Measurements from ENCODE around the gene ANKHD1.

DNA sequence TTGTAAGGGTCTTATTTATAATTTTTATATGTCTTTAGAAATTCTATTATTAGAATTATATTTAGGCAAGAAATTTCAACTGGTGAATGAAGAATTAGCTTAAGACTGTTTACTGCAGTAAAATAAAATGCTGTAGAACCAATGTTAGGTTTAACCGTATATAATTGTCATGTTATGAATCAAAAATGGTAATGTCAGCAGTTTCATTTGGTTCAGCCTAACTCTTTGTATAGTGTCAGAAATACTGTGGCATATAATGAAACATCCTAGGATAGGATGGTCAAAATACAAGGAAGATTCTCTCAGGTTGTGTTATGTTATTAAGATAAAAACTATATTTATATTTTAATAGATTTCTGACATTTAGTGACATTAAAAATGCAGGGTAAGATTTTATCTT, 81.4 kb downstream of the ANKHD1 start:
- TF ChIP-seq, protein P1, sequence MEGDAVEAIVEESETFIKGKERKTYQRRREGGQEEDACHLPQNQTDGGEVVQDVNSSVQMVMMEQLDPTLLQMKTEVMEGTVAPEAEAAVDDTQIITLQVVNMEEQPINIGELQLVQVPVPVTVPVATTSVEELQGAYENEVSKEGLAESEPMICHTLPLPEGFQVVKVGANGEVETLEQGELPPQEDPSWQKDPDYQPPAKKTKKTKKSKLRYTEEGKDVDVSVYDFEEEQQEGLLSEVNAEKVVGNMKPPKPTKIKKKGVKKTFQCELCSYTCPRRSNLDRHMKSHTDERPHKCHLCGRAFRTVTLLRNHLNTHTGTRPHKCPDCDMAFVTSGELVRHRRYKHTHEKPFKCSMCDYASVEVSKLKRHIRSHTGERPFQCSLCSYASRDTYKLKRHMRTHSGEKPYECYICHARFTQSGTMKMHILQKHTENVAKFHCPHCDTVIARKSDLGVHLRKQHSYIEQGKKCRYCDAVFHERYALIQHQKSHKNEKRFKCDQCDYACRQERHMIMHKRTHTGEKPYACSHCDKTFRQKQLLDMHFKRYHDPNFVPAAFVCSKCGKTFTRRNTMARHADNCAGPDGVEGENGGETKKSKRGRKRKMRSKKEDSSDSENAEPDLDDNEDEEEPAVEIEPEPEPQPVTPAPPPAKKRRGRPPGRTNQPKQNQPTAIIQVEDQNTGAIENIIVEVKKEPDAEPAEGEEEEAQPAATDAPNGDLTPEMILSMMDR (IDR thresholded peaks at IDR 0.05; ENCODE audit: poor library complexity, severe bottlenecking): no peak
- TF ChIP-seq REST (IDR thresholded peaks at IDR 0.05; ENCODE audit: borderline replicate concordance): no peak
- TF ChIP-seq EP300 (conservative IDR thresholded peaks at IDR 0.05; ENCODE audit: poor library complexity, severe bottlenecking): no peak
- TF ChIP-seq POLR2AphosphoS5 (IDR thresholded peaks at IDR 0.05): no peak
